Hepatocyte (in vitro differentiated cells): ENCODE measurements around the gene PPP2R5C.

Experiments used
- CTCF ChIP-seq: fragments of 200-600 bp; sonication (generic); IDR thresholded peaks from 2 replicates; pipeline ENCODE4 v1.5.1; 2016; ENCODE audit warnings: antibody characterized with exemption, mild to moderate bottlenecking; ENCODE audit not compliant: poor library complexity
- EZH2 ChIP-seq: fragments of 200-600 bp; sonication (generic); IDR thresholded peaks from 2 replicates; pipeline ENCODE4 v1.6.1; 2016; ENCODE audit warnings: antibody characterized with exemption, mild to moderate bottlenecking, borderline replicate concordance
- EZH2phosphoT487 ChIP-seq: fragments of 200-600 bp; sonication (generic); IDR thresholded peaks from one replicate; pipeline ENCODE4 v1.6.1; 2018; ENCODE audit warnings: antibody characterized with exemption, mild to moderate bottlenecking, low read depth, moderate library complexity; ENCODE audit not compliant: unreplicated experiment, severe bottlenecking

GRCh38 chr14:101954501-101954900, 193.0 kb downstream of the PPP2R5C start:
- TF ChIP-seq CTCF = no peak
- TF ChIP-seq EZH2 = no peak
- no peak for TF ChIP-seq EZH2phosphoT487
